HEK293T (cell line): ENCODE measurements around the gene PLCL2.

Experiments
- ARNT ChIP-seq: fragments of 450-650 bp; IDR thresholded peaks from 2 replicates; pipeline ENCODE4 v1.6.1; 2017; ENCODE audit warnings: mild to moderate bottlenecking
- BHLHE40 ChIP-seq: fragments of 450-650 bp; IDR thresholded peaks from 2 replicates; pipeline ENCODE4 v1.6.1; 2016; ENCODE audit warnings: mild to moderate bottlenecking, moderate library complexity, borderline replicate concordance
- CTBP1 ChIP-seq: fragments of 450-650 bp; IDR thresholded peaks from 2 replicates; pipeline ENCODE4 v1.6.1; 2016; ENCODE audit warnings: borderline replicate concordance
- ELF4 ChIP-seq: fragments of 450-650 bp; IDR thresholded peaks from 2 replicates; pipeline ENCODE4 v1.6.1; 2017; ENCODE audit warnings: antibody characterized with exemption
- FOXA1 ChIP-seq: fragments of 450-650 bp; IDR thresholded peaks from 2 replicates; pipeline ENCODE4 v1.6.1; 2016; ENCODE audit warnings: mild to moderate bottlenecking
- FOXK2 ChIP-seq: fragments of 450-650 bp; IDR thresholded peaks from 2 replicates; pipeline ENCODE4 v1.6.1; 2016; ENCODE audit warnings: mild to moderate bottlenecking
- FOXM1 ChIP-seq: fragments of 450-650 bp; IDR thresholded peaks from 2 replicates; pipeline ENCODE4 v1.6.1; 2017; ENCODE audit warnings: mild to moderate bottlenecking, borderline replicate concordance
- HDGF ChIP-seq: fragments of 450-650 bp; IDR thresholded peaks from 2 replicates; pipeline ENCODE4 v1.6.1; 2017; ENCODE audit warnings: antibody characterized with exemption, borderline replicate concordance
- LEF1 ChIP-seq: fragments of 450-650 bp; IDR thresholded peaks from 2 replicates; pipeline ENCODE4 v1.6.1; 2017; ENCODE audit warnings: mild to moderate bottlenecking, borderline replicate concordance
- SP1 ChIP-seq: fragments of 450-650 bp; IDR thresholded peaks from 2 replicates; pipeline ENCODE4 v1.6.1; 2017
- SUZ12 ChIP-seq: fragments of 450-650 bp; IDR thresholded peaks from 2 replicates; pipeline ENCODE4 v1.6.1; 2016; ENCODE audit warnings: mild to moderate bottlenecking
- TARDBP ChIP-seq: fragments of 450-650 bp; IDR thresholded peaks from 2 replicates; pipeline ENCODE4 v1.6.1; 2016
- ZNF384 ChIP-seq: fragments of 450-650 bp; IDR thresholded peaks from 2 replicates; pipeline ENCODE4 v1.6.1; 2016
- TF ChIP-seq, protein P1 (sequence below): fragments of 450-650 bp; IDR thresholded peaks from 2 replicates; pipeline ENCODE4 v1.6.1; 2016

- no peak for TF ChIP-seq ELF4
- no peak for TF ChIP-seq BHLHE40
- TF ChIP-seq FOXK2: no peak
- TF ChIP-seq, protein P1, sequence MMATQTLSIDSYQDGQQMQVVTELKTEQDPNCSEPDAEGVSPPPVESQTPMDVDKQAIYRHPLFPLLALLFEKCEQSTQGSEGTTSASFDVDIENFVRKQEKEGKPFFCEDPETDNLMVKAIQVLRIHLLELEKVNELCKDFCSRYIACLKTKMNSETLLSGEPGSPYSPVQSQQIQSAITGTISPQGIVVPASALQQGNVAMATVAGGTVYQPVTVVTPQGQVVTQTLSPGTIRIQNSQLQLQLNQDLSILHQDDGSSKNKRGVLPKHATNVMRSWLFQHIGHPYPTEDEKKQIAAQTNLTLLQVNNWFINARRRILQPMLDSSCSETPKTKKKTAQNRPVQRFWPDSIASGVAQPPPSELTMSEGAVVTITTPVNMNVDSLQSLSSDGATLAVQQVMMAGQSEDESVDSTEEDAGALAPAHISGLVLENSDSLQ: no peak
- TF ChIP-seq HDGF: no peak
- TF ChIP-seq FOXA1: no peak
- TF ChIP-seq ARNT: no peak
- TF ChIP-seq ZNF384: no peak
- no peak for TF ChIP-seq SP1
- no peak for TF ChIP-seq SUZ12
- no peak for TF ChIP-seq CTBP1
- no peak for TF ChIP-seq FOXM1
- TF ChIP-seq TARDBP: no peak
- no peak for TF ChIP-seq LEF1
Observed at GRCh38 chr3:16906682-16907081, 21.9 kb downstream of the PLCL2 start.
